Measurements from ENCODE around the gene GRM7.

Gene GRM7

GRCh38 chr3:7160689-7161088 lies 299.8 kb downstream of the GRM7 start:
- no peak for DNase-seq

DNA sequence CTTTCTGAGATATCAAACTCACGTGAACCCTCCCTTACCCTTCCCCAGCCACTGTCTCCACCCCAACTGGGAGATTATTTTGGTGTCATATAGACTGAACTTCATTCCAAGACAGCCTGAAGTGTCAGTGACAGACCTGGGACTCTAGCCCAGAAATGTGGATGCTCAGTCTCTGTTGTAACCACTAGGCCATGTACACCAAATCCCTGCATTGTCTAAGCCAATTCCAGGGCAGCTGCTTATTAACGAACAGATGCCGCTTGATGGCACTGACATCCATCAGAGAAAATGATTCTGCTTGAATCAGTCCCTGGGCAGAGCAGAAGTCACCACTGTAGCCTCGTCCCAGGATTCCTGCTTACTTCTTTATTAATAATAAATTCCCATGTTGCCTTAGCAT lies 305.5 kb downstream of the GRM7 start:
- peak; percentile 59 for DNase-seq

DNA sequence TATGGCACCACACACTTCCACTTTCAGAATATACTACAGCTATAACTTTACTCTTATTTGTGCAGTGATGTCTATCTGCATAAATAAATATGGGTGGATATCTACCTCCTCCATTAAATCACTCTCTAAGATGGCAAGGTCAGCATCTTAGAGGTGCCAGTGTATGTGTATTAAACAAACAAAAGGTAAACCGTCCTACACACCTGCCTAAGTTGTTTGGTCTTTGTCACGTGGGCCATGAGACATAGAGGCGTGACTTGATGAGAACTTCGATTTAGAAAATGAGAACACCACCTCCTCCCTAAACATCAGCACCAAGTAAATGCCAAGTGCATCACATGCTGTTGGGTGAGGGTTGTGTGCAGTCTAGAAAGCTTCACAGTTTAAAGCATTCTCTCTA lies 310.6 kb downstream of the GRM7 start:
- no peak for DNase-seq

- DNase-seq: no peak
These were observed 312.1 kb downstream of the GRM7 start for GRCh38 chr3:7172996-7173395.

GRCh38 chr3:7188551-7188950 lies 327.6 kb downstream of the GRM7 start:
- DNase-seq: no peak

DNA sequence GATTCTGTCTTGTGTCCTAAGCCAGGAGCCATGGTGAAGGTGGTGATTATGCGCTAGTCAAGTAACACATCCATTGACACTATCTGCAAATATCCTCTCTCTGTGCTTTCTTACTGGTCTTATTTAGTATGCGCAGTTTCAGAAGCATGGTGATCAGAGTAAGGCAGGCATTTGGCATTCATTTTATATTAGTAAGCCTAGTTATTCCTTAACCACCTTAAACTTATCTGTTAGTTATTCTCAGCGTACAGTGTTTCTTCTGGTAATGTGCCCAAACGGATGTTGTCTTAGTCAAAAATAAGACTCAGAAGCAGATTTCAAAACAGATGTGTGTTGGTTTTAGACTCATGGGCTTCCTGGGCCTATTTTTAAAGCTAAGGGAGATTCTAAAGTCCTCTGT lies 329.2 kb downstream of the GRM7 start:
- DNase-seq: no peak

GRCh38 chr3:7193269-7193668 lies 332.4 kb downstream of the GRM7 start:
- no peak for DNase-seq

- DNase-seq: no peak
These were observed 333.3 kb downstream of the GRM7 start for GRCh38 chr3:7194071-7194835.

- no peak for DNase-seq
These were observed 335.0 kb downstream of the GRM7 start for GRCh38 chr3:7195934-7196333.

GRCh38 chr3:7201784-7202183 lies 340.9 kb downstream of the GRM7 start:
- DNase-seq: no peak

GRCh38 chr3:7203969-7204847 lies 343.3 kb downstream of the GRM7 start:
- no peak for DNase-seq

DNA sequence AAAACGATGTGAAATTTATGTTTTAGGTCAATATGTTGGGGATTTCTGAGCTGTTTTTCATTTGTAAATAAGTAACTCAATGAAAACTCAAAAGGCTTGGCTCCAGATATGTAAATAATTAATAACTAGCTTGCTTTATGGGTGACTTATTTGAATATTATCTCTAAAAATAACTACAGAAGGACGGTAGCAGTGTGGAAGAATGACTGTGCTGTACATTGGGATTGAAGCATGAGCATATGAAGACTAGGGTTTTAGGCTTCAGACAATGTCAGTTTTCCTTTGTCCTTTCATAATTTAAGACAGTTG lies 343.9 kb downstream of the GRM7 start:
- DNase-seq: no peak

DNA sequence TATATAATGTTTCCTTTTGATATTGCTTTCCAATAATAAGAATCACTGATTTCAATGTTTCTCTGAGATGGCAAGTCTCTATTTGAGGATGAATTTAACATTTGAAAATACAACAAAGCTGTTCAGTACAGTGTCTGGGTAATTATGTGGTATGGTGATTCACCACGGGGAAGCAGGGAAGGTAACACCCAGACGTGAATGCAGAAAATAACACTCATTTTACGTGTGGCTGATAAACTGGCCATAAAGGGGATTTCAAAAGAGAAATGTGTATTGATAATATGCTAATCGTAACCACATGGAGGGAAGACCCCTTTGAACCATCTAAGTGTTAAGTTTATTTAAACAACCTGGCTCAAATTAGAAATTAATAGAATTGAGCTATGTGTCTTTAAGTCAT lies 344.6 kb downstream of the GRM7 start:
- no peak for DNase-seq

DNA sequence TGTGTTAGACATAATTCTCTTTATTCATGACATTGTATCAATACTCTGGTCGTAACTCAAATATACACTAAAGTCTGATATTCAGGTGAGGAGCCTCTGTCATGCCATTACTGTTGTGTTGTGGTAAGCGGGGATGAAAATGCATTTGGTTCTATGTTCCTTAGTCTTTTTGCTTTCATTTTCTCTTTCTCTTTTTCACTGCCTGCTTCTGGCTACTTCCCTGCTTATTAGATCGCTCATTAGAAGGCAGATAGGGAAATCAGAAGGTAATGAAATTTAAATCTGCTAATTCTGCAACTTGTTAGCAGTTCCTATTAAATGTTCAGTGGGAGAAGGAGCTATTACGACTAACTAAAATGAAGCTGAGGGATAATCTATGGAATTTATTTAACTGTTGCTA lies 345.0 kb downstream of the GRM7 start:
- no peak for DNase-seq

- DNase-seq: no peak
These were observed 346.2 kb downstream of the GRM7 start for GRCh38 chr3:7207125-7207524.

GRCh38 chr3:7207928-7208327 lies 347.0 kb downstream of the GRM7 start:
- DNase-seq: no peak

GRCh38 chr3:7209098-7209497 lies 348.2 kb downstream of the GRM7 start:
- DNase-seq: no peak

- DNase-seq: no peak
These were observed 350.8 kb downstream of the GRM7 start for GRCh38 chr3:7211740-7212139.

GRCh38 chr3:7215706-7216105 lies 354.8 kb downstream of the GRM7 start:
- DNase-seq: no peak

DNA sequence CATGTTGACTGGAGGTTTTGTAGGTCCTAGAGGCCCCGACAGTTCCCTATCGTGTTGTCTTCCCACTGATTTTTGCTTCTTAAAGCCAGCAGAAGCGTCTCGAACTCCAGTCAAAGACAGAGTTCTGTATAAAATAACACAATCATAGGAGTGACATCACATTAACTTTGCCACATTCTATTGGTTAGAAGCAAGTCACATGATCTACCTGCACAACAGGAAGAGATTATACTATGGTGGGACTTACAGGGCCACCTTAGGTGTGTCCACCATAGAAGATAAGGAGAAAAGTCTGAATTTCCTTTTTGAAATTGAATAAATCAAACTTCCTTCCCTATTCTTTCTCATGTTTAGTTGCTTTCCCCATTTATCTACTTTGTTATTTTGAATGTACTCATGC lies 365.5 kb downstream of the GRM7 start:
- no peak for DNase-seq

DNA sequence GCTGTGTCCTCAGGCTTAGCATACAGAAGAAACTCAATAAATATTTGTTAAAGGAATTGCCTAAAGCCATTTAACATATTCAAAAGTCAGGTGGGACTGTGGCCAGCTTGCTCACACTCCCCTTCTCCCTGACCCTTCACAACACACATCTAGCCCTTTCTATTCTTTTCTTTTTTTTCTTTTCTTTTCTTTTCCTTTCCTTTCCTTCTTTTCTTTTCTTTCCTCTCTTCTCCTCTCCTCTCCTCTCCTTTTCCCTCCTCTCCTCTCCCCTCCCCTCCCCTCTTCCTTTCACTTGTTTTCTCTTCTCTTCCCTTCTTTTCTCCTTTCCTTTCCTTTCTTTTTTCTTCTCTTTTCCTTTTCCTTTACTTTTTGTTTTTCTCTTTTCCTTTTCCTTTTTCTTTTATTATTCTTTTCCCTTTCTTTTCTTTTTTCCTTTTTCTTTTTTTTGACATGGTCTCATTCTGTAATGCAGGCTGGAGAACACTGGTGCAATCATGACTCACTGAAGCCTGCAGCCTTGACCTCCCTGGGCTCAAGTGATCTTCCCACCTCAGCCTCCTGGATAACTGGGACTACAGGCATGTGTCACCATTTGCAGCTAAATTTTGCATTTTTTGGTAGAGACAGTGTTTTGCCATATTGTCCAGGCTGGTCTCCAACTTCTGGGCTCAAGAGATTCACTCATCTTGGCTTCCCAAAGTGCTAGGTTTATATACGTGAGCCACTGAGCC lies 377.8 kb downstream of the GRM7 start:
- no peak for DNase-seq

GRCh38 chr3:7241584-7242302 lies 380.8 kb downstream of the GRM7 start:
- DNase-seq: no peak

DNA sequence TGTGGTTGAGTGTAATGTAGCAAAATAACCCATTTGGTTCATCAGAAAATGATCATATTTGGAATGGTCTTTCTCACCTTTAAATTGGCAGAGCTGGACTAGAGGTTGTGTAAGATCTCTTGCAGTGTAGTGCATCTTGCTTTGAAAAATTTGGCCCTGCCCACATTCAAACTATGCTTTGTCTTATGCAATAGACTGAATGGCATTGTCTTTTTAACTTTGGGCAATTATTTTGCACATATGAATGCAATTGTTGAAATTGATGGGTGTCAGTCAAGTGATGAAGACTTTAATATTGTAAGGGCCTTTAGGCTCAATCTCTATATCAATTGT lies 381.4 kb downstream of the GRM7 start:
- no peak for DNase-seq

Data from NCI-H1694 treated with DMSO at 0.1 percent for 48 hours (cell line).